Retinal pigment epithelial cell (primary cell): ENCODE measurements around the gene SSR1.

Experiments
- DNase-seq: peaks from one replicate; pipeline ENCODE4 v3.0.0-alpha.2; 2010; ENCODE audit warnings: low read depth
- H3K4me3 ChIP-seq: 2 replicates; pipeline ENCODE4 v1.5.1; 2011; ENCODE audit warnings: mild to moderate bottlenecking, low read length, control low read depth, moderate library complexity
- TF ChIP-seq, protein P1 (sequence below): conservative IDR thresholded peaks from 2 replicates; pipeline ENCODE4 v1.5.1; 2011; ENCODE audit warnings: low read depth, low read length, control low read depth, inconsistent platforms

SSR1 gene

DNA sequence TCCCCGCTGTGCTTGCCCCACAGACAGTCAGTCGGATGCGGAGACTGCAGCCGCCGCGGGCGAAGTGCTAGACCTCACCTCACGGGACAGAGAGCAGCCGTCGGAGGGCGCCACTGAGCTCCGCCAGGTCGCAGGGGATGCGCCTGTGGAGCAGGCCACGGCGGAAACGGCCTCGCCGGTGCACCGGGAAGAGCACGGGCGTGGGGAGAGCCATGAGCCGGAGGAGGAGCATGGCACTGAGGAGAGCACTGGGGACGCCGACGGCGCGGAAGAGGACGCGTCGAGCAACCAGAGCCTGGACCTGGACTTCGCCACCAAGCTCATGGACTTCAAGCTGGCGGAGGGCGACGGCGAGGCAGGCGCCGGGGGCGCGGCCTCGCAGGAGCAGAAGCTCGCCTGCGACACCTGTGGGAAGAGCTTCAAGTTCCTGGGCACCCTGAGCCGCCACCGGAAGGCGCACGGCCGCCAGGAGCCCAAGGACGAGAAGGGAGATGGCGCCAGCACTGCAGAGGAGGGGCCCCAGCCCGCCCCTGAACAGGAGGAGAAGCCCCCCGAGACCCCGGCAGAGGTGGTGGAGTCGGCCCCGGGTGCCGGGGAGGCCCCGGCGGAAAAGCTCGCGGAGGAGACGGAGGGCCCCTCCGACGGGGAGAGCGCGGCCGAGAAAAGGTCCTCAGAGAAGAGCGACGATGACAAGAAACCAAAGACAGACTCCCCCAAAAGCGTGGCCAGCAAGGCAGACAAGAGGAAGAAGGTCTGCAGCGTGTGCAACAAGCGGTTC lies 66.4 kb downstream of the SSR1 start:
- TF ChIP-seq, protein P1, sequence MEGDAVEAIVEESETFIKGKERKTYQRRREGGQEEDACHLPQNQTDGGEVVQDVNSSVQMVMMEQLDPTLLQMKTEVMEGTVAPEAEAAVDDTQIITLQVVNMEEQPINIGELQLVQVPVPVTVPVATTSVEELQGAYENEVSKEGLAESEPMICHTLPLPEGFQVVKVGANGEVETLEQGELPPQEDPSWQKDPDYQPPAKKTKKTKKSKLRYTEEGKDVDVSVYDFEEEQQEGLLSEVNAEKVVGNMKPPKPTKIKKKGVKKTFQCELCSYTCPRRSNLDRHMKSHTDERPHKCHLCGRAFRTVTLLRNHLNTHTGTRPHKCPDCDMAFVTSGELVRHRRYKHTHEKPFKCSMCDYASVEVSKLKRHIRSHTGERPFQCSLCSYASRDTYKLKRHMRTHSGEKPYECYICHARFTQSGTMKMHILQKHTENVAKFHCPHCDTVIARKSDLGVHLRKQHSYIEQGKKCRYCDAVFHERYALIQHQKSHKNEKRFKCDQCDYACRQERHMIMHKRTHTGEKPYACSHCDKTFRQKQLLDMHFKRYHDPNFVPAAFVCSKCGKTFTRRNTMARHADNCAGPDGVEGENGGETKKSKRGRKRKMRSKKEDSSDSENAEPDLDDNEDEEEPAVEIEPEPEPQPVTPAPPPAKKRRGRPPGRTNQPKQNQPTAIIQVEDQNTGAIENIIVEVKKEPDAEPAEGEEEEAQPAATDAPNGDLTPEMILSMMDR: no peak
- no peak overlapping the region for H3K4me3 ChIP-seq
- no peak for DNase-seq

GRCh38 chr6:7245668-7246393 lies 67.2 kb downstream of the SSR1 start:
- no peak for DNase-seq
- H3K4me3 ChIP-seq: no peak overlapping the region
- TF ChIP-seq, protein P1: no peak

- TF ChIP-seq, protein P1: peak; percentile 93
- no peak overlapping the region for H3K4me3 ChIP-seq
- DNase-seq: no peak
Measured at GRCh38 chr6:7243179-7243981, 69.6 kb downstream of the SSR1 start.

- no peak overlapping the region for H3K4me3 ChIP-seq
- TF ChIP-seq, protein P1: no peak
- no peak for DNase-seq
Measured at GRCh38 chr6:7242835-7243178, 70.2 kb downstream of the SSR1 start.

DNA sequence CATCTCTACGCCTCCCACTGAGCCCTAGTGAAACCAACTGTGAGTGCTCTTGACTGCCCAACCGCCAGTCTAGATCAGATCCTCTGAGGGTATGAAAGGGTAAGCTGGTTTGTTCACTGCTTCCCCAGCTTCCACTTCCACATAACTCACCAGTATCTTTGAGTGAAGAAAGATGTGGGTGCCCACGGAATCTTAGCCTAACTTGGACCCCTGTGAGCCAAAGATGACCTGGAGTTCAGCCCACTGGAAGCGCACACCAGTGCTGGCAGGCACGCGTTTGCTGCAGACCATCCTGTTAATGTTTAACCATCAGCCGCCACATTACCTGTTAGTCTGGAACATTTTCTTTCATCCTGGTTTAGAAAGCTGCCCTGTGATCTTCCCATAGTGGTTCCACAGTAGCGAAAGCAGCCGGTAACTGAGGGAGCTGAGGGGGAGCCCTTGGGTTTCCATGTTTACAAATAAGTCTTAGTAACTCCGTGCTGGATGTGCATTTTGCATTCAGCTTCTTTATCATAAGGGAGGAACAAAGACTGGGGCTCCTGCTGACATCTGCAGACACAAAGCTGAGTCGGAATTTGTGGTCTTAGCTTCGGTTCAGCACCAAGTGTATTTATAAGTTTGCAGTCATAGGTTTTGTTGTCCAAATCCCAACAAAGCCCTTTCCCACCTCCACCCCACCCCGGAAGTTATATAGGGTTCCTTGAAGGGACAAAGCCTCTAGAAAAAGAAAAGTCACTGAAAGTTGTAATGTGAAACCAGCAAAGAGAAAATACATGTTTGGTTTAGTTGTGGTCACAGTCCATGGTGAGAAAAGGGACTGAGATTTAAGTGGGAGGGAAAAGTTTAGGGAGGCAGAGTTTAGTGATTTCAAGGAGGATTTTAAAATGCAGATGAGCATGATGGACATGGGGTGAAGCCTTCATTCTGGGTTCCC lies 71.0 kb downstream of the SSR1 start:
- TF ChIP-seq, protein P1: no peak
- H3K4me3 ChIP-seq: no peak overlapping the region
- no peak for DNase-seq

DNA sequence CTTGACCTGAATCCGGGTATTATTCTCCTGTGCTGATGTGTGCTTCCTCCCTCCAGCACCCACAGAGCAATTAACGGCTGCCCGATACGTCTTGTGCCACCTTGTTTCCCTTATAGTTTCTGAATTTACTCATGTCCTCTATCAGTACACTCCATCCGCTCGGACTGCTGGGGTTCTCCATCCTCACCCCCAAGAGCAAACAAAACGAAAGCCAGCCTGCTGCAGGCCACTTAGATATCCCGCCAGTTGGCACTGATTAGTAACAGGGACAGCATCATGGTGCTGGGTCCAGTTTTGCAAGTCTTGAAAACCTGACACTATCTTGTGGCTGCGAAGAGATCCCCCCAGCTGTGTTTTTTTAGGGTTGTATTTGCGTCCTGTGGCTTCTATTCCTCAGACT lies 71.8 kb downstream of the SSR1 start:
- DNase-seq: no peak
- TF ChIP-seq, protein P1: no peak
- H3K4me3 ChIP-seq: no peak overlapping the region
